SHP77 (cell line): ENCODE results near the gene WDCP.

ENCODE experiments used
- DNase-seq, 2 experiments: peaks; one replicate each; lab custom pipeline; 2025; lab: John Stamatoyannopoulos, UW

Gene WDCP

GRCh38 chr2:23992931-23993330, 54.3 kb downstream of the WDCP start:
- DNase-seq: no peak

DNA sequence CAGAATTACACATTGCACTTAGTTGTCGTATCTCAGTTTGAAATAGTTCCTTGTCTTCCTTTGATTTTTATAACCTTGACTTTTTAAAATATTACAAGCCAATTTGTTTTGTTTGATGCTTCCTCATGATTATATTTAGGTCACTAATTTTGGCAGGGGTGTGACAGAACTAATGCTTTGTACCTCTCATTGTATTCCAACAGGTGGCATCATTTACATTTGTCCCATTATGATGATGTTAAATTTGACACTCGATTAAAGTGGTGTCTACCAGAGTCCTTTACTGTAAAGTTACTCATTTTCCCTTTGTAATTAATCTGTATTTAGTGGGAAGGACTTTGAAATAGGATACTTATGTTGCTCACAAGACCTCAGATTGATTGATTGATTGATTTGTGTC, 58.8 kb downstream of the WDCP start:
- peak in 1 of 2 experiments; percentile 6 for DNase-seq
